Measurements from ENCODE around the gene SYP.
"Not testable (repeated sequence)": the region's sequence is repeated elsewhere in the genome, so short reads cannot be mapped to it uniquely, and the experiment has no call there.

Gene SYP

DNA sequence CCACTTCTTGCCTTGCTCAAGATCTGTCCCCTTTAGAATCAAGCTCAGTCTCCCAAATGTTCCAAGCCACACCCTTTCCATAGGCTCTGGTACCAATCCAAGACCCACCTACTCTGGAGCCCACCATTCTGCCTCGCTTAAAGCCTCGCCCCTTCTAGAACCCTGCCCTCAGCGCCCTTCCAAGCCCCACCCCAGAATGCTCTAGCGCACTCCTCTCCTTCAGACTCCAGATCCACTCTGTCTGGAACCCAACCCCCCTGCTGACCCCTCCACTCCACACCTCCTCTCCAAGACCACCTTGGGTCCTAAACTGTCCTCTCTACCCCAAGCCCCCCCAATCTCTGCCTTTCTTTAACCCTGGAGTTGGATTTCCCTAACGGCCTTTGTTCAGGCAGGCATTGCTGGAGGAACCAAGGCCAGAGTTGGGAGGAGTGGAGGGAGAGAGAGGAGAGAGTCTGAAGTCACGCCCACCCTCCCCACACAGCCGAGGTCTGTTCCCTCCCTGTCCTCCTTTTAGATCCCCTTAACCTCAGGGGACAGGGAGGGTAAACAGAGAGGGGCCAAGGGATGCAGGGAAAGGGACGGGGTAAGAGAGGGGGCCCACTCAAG is 11.4 kb downstream of the SYP start:
- no peak for DNase-seq

DNA sequence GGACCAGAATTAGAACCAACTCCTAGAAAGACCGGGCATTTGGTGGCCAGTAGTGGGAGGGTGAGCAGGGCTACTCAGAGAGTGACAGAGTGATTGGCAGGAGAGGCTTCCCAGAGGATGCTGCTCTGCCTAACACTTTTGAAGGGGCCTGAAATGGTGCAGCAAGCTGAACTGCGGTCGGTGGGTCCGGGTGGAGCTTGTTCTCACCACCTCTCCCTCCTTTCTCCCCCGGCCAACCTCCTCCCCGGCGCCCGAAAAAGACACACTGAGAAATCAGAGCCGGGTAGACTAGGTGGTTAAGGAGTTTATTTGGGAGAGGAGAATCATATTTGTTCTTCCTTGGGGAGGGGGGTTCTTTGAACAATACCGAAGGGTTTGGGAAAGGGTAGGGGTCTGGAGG is 12.5 kb downstream of the SYP start:
- DNase-seq, result no peak

DNA sequence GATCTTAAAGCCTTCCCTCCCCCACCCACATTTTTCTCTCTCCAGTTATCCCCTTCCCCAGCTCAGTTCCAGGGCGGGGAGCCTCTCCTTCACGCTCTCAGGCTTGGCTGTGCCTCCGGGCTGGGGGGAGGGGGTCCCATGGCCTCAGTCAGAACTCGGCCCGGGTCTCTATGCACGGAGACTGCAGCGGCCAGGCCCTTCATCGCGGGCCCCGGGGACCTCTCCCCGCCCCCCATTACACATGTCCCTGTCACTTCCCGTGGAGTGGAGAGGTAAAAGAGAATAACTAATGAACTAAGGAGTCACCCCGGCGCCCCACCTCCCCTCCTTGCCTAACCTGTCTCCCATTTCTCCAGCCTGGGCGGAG is 13.0 kb downstream of the SYP start:
- no peak for DNase-seq

DNA sequence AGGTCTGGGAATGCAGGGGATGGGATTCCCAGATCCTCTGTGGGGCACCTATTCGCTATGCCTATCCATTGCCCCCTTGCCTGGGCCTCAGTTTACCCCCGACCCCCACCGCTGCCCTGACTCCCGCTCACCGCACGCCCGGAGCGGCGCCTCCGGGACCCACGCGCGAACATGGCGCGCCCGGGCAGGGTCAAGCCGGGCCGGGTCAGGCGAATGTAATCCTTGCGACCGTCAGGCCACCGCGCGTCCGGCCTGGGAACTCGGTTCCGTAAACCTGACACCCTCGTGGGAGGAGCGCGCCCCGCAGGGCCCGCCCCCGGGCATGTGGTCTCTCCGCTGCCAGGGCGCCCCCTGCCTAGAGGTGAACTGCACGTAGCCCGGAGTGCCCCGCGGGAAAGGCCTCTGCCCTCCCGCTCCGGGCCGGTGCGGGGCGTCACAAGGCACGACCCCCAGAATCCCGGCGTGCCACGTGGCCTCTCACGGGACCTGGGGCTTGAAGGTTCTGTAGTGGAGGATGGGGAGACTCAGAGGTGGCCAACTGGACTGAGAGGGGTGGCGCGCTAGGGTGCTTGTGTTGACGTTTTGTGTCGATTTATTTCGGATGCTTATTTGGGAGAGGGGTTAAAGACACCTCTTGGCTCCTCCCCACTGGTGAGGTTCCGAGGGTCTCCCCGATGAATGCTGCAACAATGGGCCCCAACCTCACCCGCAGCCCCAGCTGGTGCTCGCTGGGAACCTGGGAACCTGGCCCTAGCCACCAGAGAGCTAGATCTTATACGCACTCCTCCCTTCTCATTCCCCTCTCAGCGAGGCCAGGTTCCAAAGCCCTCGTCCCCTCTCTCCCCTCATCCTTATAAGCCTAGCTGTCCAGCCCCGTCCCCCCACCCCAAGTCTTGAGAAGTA is 13.6 kb downstream of the SYP start, which contains the start of gene PRICKLE3:
TSS of gene PRICKLE3 (minus strand) at position 249 of the 903 bp plus-strand sequence. CDS start at position 173, 76 bp downstream.
- DNase-seq, result peak; percentile 36 to 67 (median 58)

DNA sequence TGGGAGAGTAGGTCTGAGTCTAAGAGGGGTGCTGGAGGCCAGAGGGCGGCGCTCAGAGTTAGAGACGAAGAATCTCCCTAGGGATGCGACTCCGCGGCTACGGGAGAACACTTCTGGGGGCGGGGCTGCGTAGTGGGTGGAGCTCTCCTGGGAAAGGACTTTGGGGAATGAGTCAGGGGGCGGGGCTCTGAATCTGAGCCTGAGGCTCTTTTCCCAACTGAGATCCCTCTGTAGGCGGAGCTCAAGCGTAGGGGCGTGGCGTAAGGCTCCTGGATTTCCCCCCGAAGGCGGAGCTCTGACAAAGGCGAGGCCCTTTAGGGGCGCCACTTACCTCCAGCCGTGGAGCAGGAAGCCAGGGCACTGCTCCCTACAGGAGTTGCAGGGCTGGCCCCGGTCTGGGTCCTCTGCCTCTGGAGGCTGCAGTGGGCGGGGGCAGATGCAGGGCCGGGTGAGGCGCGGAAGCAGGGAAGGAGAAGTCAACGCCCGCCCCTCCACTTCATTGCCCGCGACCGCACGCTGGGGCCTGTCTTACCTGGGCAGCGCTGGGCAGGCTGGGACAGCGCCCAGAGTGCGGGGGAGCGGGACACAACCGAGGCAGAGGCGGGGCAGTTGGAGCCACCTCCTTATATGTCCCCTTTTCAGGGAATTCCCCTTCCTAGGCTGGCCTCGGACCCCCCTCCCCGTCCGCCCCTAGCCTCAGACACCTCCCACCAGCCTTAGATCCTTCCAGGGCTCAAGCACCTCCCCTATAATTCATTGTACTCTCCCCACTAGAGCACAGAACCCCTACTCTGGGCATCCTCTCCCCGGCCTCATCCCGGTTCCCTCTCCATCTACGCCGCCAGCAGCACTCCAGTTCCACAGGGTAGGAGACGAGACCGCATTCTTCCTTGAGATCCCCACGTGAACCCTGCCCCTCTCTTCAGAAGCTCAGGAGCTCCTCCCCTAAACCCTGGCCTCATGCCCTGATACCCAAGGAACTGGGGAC is 15.4 kb downstream of the SYP start:
- DNase-seq, result peak in 3 of 6 experiments; percentile 12 to 20 (median 20)

DNA sequence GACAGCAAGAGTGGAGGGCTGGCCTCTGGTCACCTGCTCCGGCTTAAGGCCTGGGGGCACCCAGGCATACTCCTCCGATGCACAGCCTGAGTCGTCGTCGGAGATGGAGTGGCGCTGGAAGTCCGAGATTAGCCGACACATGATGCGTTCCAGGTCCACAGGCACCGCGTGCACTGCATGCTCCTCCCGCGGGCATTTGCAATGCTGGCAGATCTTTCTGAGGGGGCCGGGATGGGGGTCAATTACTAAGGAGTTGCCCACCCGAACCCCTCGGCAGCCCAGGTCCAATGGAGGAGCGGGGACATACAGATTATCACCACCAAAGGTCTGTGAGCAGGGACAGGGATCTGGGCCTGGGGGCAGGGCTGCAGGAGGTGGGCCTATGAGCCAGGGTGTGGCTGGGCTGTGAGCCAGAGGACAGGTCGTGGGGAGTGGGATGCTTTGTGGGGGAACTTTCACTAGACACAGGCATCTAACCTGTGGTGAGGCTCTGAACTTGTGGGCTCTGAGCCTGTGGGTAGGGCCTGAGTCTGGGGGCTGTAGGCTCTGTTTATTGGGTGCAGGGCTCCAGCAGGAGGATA is 16.2 kb downstream of the SYP start:
- no peak for DNase-seq

DNA sequence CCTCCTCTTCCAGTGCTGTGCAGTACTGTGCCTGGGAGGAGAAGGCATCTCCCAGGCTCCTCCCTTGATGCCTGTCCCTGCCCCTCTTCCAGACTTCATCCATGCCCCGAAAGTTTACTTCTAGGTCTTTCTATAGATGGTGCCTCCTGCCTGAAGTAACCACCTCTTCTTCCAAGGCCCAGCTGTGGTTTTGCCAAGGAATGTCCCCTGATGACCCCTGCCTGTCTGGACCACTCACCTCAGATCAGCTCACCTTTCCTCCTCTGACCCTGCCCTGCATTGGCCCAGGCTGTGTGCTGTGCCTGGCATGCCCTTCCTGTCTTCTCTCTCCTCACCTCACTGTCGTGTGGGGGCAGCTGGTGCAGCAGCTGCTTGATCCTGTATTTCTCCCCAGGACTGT is 20.6 kb downstream of the SYP start:
- no peak for DNase-seq

DNA sequence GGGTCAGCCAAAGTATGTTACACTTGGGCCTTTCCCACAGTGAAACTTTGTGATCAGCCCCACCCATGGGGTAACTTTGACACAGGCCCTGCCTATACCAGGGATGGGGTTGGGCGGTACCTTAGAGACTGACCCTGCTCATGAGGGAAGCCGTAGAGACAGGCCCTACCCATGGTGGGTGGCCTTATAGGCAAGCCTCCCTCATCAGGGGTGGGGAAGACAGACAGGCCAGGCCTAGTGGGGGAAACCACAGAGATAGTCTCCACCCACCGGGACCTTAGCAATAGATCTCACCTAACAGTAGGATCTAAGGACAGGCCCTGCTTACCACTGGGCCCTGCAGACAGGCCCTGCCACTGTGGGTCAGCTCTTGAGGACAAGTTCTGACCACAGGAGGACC is 21.5 kb downstream of the SYP start:
- no peak for DNase-seq

DNA sequence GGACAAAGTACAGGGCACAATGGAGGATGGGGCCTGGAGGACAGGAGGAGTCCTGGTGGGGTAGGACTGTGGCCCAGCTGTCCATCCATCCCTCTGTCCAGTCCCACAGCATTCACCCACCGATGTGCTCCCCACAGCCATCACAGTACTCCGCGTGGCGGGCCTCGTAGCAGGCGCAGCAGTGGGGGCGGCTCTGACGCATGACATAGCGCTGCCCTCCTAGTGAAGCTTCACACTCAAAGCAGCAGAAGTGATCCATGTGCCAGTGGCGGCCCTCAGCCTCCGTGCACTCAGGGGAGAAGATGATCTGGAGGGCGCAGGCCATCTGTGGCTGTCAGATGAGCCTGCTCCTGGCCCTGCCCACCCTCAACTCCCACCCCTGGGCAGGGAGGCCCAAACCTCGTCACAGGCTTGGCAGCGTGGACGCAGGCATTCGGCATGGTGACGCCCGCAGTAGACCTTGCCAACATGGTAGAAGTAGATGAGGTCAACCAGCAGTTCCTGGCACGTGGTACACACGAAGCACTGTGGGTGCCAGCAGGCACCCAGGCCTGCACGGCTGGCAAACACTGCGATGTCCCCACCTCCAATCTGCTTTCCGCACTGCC is 22.0 kb downstream of the SYP start:
- no peak for DNase-seq

DNA sequence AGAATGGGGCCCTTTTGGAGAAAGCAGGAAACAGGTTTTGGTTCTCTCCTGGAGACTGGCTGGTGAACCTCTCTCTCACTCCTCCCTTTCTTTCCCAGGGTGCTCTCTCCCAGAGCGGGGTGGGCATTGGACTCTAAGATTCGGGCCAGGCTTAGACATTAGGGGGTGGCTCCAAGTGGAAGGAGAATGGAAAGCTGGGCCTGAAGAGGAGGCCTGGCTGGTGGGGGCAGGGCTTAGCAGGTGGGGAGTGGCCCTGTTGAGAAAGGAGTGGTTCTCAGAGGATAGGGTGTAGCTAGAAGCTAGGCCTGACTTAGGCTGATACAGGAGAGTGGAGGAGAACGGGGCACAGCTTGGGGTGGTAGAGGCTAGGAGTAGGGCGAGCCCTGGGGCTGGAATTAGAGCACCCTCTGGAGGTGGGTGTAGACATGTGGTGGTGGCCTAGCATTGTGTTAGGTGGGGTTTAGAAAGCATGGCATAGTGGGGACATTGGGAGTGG is 22.6 kb downstream of the SYP start:
- peak in 1 of 6 experiments; percentile 1 for DNase-seq

DNA sequence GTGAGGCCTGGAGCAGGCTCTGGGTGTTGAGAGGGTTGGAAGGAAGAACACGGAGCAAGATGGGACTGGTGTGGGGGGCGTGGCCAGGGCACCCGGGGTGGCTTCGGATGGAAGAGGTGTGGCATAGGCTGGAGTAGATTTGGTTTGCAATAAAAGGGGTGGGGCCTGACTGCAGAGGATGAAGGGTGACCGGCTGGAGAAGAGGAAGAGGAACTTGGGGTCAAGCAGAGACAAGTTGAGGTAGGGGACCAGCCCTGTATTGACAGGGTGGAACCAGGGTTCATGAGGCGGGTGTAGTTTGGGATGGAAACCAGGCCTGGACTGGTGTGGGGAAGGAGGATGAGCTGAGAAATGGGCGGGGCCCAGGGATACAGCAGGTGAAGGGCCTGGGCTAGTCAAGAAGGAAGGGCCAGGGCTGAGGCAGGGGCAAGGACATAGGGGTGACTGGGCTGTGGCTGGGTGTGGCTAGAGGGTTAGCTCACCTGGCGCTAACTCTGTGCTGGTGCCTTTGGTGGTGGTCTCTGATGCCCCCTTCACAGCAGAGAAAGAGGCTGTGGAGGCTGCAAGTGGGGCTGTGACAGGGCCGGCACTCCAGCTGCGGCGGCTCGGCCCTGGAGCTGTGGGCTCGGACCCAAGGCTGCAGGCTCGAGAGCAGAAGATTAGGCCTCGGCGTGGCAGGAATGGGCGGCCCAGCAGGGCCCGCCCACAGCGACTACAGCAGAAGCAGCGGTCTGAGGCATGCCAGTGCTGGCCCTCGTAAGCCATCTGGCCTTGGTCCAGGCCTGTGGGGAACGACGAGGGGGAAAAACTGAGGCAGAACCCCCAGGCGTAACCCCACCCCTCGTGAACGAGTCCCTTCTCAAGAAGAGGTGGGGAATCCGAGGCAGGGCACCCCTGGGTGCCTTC is 23.3 kb downstream of the SYP start:
- no peak for DNase-seq

DNA sequence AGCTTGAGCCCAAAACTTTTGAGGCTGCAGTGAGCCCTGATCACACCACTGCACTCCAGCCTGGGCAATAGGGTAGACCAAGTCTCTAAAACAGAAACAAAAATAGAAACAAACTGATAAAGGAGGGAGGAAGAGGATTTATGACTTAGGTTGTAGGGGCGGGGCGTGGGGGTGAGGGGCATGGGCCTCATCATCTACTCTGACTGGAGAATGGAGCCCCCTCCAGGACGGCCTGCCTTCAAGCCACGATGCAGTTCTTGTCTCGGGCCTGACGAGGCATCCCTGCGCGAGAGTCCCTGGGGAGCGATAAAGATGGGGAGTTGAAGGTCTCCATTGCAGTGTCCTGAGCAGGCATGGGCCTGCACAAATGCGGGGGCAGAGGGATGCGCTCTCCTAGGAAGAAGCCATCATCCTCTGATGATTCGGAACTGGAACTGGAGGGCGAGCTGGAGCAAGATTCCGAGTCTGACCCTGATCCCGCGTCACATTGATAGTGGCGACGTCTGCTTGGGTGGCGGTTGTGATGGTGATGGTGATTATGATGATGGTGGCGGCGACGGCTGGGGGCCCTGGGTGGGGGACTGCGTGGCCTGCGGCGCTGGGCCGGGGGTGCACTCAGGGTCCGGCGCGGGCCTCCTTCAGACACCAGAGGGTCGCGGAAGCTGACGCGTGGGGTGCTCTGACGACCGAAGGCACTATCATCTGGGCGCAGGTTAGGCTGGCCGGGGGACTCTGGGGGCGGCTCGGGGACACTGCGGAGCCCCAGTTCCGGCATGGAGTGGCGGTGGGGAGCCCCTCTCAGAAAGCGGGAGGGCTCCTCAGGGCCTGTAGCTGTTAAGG is 24.3 kb downstream of the SYP start:
- DNase-seq, result no peak

DNA sequence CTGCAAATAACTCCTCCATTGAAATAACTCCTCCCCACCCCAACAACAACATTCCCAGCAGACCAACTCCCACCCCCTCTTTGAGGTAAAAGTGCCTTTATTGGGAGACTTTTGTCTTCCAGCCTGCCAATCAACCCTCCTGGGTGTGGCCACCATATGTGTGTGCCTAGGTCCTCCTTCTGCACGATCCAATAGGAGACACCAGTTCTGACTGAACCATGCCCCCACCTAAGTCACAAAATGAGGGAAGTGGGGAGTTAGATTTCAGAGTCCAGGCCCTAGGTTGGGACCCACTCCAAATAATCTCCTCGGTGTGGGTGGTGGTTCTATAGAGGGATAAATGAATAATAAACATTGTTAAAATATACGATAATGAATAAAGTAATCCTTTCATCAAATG is 25.3 kb downstream of the SYP start:
- no peak for DNase-seq

DNA sequence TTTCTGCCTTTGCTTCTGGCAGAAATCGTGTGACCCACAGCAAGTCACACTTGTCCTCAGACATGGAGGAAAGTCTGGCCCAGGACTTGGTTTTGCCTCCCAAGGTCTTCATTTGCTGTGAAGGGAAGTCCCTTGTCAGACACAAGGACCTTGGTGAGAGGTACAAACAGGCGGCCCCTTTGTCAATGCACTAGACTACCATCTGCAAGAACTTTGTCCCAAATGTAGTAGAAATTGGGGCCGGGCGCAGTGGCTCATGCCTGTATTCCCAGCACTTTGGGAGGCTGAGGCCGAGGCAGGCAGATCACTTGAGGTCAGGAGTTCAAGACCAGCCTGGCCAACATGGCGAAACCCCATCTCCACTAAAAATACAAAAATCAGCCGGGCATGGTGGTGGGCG is 26.4 kb downstream of the SYP start:
- DNase-seq, result not testable (repeated sequence)

DNA sequence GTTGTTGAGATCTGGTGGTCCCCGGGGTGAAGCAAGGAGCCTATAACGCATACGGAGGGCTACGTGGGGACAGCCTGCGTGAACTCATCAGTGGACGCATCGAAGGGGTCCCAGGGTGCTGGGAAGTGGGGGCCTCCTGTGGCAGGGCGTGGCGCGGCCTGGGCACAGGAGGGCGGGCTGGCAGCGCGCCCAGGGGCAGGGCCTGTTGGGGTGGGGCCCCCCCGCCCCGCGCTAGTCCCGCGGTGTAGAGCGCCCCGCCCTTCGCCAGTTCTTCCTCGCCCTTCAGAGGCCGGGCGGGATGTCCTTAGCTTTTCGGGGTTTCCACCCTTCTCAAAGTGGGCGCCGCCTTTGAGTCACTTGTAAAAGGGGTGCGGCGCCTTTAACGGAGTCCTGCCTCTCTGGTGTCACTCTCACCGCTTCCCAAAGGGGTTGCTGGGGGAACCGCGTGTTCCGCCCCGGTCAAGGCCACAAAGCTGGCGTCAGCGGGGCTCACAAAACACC is 27.7 kb downstream of the SYP start:
- peak; percentile 9 to 62 (median 30) for DNase-seq

DNA sequence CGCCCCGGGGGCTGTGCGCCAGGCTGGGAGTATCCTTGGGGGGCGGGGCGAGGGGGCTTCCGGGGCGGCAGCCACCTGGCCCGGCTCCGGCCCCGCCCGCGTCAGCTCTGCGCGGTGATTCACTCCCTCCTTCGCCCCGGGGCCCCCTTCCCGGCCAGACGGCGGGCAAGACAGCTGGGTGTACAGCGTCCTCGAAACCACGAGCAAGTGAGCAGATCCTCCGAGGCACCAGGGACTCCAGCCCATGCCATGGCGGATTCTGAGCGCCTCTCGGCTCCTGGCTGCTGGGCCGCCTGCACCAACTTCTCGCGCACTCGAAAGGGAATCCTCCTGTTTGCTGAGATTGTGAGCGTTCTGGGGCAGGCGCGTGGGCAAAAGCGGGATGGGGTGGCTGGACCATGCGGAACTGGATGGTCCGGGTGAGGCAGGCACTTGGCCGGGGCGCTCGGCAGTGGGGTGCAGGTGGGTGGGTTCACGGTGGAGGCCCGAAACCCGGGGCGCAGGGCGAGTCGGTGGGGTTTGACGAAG is 28.2 kb downstream of the SYP start, which contains the start of gene PLP2:
TSS of gene PLP2 (plus strand) at position 147 of the 528 bp plus-strand sequence. CDS start at position 250, 103 bp downstream.
- peak; percentile 10 to 48 (median 40) for DNase-seq

DNA sequence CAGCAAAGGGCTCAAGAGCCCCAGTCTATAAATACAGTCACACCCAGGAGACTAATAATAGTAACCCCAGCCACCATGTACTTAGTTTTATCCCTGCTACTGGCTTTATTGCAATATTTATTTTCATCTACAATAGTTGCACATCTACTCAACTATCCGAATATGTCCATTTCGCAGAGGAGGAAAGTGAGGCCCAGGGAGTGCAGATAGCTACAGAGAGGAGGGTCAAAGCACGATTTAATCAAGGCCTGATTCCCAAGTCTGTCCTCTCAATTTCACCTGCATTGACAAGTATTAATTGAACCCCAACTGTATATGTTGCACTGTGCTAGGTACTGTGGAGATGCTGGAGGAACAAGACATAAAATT is 32.3 kb downstream of the SYP start:
- DNase-seq, result no peak

DNA sequence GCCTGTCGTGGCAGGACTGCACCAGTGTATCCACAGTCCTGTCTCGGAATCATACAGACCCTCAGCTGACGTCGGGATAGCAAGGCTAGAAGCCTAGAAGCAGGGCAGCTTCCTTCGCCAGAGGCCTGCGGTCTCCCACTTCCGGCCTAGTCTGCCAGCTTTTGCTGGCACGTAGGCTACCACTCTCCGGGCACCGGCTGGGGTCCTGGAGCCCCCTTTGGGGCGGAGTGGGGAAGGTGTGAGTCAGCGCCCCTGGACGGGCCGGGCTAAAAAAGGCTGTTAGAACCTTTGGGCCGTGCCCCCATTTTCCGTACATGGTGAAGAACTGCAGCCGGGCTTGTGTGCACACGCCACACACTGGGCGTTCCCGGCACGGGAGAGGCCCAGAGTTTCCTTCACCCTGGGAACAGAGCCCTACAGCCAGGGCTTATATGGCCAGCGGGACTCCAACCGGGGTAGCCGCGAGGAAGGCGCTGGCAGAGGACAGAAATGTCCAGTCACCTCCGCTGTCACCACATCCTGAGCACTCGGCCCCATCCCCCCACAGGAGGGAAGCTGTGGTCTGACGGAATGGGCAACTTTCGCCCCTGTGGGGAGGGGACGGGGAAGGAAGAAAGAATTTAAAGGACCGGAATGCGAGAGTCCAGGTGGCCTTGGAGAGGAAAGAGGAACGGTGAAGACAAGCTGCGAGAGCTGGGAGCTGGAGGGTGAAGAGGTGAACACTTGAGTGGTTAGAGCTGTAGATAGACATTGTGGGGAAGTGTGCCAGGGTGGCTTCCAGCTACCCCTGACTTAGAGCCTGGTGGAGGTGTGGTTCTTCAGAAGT is 32.9 kb downstream of the SYP start:
- DNase-seq, result peak in 5 of 6 experiments; percentile 23 to 64 (median 38)
